ENCODE data around the gene PDLIM1. TPM values are rescaled to one million over a fixed set of nuclear protein-coding genes. Genes with fewer than 3 reads are reported as not detected.

The PDLIM1 gene
- total RNA-seq, 1 donor from 2014 or later = 54.7 TPM

DNA sequence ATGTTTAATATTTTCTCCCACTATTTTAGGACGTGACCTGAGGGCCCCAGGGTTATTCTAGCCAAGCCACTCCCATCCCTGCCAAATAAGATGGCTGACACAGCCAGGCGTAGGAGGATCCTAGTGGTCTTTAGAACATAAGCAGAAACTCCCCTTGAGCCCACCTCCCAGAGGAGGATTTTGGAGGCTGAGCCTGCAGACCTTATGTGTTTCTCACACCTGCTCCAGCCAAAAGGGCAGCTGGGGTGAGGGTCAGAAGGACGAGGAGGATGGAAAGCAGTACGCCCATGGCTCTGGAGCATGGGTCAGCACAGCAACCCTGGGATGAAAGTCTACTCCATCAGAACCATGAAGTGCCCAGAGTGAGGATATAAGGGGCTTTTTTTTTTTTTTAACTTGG is 39.9 kb downstream of the PDLIM1 start:
- Histone ChIP-seq H3K4me3 (ENCODE audit: low read depth, low read length) (no peak overlapping the region), H3K36me3 (ENCODE audit: control insufficient read depth, insufficient read depth, low read length) (peaks cover 2% of the 10 kb centered on the region), H3K27me3 (ENCODE audit: control insufficient read depth, insufficient read depth, low read length) (no peaks in the 10 kb centered on the region)
- TF ChIP-seq, protein P1, sequence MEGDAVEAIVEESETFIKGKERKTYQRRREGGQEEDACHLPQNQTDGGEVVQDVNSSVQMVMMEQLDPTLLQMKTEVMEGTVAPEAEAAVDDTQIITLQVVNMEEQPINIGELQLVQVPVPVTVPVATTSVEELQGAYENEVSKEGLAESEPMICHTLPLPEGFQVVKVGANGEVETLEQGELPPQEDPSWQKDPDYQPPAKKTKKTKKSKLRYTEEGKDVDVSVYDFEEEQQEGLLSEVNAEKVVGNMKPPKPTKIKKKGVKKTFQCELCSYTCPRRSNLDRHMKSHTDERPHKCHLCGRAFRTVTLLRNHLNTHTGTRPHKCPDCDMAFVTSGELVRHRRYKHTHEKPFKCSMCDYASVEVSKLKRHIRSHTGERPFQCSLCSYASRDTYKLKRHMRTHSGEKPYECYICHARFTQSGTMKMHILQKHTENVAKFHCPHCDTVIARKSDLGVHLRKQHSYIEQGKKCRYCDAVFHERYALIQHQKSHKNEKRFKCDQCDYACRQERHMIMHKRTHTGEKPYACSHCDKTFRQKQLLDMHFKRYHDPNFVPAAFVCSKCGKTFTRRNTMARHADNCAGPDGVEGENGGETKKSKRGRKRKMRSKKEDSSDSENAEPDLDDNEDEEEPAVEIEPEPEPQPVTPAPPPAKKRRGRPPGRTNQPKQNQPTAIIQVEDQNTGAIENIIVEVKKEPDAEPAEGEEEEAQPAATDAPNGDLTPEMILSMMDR (IDR thresholded peaks at IDR 0.05; ENCODE audit: insufficient read depth, low read length, poor library complexity, severe bottlenecking) = no peak
- no peak for DNase-seq (ENCODE audit: low read depth)

DNA sequence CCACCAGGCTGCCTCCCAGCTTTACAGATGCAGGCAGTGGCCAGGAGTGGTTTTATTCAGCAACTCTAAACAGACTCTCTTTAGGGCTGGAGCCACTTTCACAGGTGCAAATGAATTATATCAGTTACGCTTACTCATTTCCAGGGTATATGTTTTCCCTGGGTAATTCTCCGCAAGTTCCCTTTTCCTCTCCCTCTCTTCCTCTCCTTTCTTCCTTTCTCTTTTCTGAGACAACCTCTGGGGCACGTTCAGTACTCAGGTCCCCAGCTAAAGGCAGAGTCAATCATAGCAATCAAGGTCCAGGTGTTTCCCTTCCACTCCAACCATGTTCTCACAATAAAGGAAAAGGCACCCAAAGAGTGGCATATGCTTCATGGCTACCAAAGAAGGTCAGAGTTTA is 41.3 kb downstream of the PDLIM1 start:
- no peaks in the 10 kb centered on the region for H3K27me3 ChIP-seq (ENCODE audit: control insufficient read depth, insufficient read depth, low read length)
- TF ChIP-seq, protein P1 (IDR thresholded peaks at IDR 0.05; ENCODE audit: insufficient read depth, low read length, poor library complexity, severe bottlenecking) = no peak
- H3K36me3 ChIP-seq (ENCODE audit: control insufficient read depth, insufficient read depth, low read length) = peaks cover 2% of the 10 kb centered on the region
- DNase-seq (ENCODE audit: low read depth) = no peak
- no peak overlapping the region for H3K4me3 ChIP-seq (ENCODE audit: low read depth, low read length)

DNA sequence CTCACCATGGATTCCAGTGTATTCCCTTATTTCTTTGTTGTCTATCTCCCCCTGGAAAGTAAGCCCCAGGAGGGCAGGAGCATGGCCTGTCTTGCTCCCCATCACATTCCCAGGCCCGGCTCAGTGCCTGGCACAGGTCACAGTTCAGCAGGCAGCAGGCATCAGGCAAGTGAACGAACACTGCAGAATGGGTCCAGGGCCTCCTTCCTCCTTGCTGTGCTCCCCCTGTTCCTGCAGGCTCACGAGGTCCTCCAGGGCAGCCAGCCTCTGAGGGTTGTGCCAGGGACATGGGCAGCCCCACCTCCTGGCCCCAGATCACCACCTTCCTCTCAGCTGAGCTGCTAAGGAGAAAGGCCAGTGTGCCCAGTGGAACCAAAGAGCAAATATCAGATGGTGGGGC is 41.8 kb downstream of the PDLIM1 start:
- H3K36me3 ChIP-seq (ENCODE audit: control insufficient read depth, insufficient read depth, low read length) = peaks cover 2% of the 10 kb centered on the region
- H3K27me3 ChIP-seq (ENCODE audit: control insufficient read depth, insufficient read depth, low read length) = no peaks in the 10 kb centered on the region
- no peak for DNase-seq (ENCODE audit: low read depth)
- H3K4me3 ChIP-seq (ENCODE audit: low read depth, low read length) = no peak overlapping the region
- TF ChIP-seq, protein P1 (IDR thresholded peaks at IDR 0.05; ENCODE audit: insufficient read depth, low read length, poor library complexity, severe bottlenecking) = no peak

DNA sequence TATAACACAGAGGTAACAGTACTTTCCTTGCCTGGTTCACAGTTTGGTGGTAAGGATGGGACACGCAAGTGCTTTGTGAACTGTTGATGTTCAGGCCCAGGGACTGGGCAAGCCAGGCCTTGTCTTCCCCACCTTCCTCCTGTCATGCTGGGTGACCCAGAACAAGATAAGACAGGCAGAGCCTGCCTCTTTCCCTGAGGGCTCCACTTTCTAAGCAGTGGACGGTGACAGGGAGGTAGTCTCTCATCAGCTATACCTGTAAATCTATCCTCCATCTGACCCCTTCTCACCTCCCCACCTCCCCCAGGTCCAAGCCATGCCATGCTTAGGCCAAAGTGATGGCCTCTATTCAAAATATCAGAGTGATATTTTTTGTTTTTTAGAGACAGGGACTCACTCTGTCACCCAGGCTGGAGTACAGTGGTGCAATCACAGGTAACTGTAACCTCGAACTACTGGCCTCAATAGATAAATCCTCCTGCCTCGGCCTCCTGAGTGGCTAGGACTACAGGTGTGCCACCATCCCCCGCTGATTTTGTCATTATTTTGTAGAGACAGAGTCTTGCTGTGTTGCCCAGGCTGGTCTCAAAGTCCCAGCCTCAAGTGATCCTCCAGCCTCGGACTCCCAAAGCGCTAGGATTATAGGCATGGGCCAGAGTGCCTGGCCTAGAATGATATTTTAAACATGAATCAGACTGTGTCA is 42.8 kb downstream of the PDLIM1 start:
- DNase-seq (ENCODE audit: low read depth) = no peak
- TF ChIP-seq, protein P1 (IDR thresholded peaks at IDR 0.05; ENCODE audit: insufficient read depth, low read length, poor library complexity, severe bottlenecking) = no peak
- no peak overlapping the region for H3K4me3 ChIP-seq (ENCODE audit: low read depth, low read length)
- no peaks in the 10 kb centered on the region for H3K27me3 ChIP-seq (ENCODE audit: control insufficient read depth, insufficient read depth, low read length)
- H3K36me3 ChIP-seq (ENCODE audit: control insufficient read depth, insufficient read depth, low read length) = peaks cover 2% of the 10 kb centered on the region

DNA sequence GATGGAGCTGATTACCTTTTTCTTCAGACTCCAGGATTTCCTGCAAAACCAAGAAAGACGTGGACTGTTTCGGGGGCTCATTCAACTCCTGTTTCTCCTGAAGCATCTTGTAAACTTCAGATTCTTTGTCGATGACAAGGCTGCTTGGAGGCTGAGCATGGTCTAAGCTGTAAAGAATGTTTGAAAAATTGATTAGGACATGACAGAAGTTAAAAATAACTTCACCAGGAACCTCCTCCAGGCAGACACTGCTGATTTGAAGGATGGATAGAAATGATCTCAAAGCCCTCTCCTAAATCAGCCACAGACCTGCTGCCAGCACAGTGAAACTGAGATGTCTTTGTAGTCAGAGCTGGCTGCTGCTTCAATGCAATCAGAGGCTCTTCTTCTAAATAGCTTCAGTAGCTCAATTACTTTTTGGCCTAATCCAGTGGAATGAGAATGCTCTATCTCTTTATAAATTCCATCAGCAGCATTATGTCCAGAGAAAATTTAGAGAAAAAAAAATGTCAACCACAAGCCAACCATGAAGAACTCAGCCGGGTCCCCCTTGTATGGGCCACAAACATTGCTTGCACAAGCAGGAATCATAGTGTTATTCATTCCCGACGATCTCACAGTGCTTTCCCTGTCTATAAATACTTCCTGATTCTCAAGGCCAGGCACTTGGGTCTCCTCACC is 43.5 kb downstream of the PDLIM1 start:
- no peaks in the 10 kb centered on the region for H3K27me3 ChIP-seq (ENCODE audit: control insufficient read depth, insufficient read depth, low read length)
- no peak for DNase-seq (ENCODE audit: low read depth)
- H3K36me3 ChIP-seq (ENCODE audit: control insufficient read depth, insufficient read depth, low read length) = peaks cover 2% of the 10 kb centered on the region
- TF ChIP-seq, protein P1 (IDR thresholded peaks at IDR 0.05; ENCODE audit: insufficient read depth, low read length, poor library complexity, severe bottlenecking) = no peak
- H3K4me3 ChIP-seq (ENCODE audit: low read depth, low read length) = no peak overlapping the region
